Activated CD4-positive, alpha-beta memory T cell treated with anti-CD3 and anti-CD28 coated beads for 36 hours (primary cell): ENCODE data around the gene TLCD2. TPM values are rescaled to one million over a fixed set of nuclear protein-coding genes. Genes with fewer than 3 reads are reported as not detected.
"Not testable (repeated sequence)": the region's sequence is repeated elsewhere in the genome, so short reads cannot be mapped to it uniquely, and the experiment has no call there.

ENCODE experiments used
- CTCF ChIA-PET: fragments of 350-600 bp; sonication (Branson Sonifier 250); formaldehyde crosslinking; loops from one replicate; lab custom pipeline; 2021; ENCODE audit warnings: antibody characterized with exemption, inconsistent platforms; lab: Charles Lee
- POLR2A ChIA-PET: fragments of 350-600 bp; sonication (Branson Sonifier 250); formaldehyde crosslinking; loops from one replicate; lab custom pipeline; 2021; ENCODE audit warnings: antibody characterized with exemption; lab: Charles Lee
- DNase-seq: peaks from one replicate; pipeline ENCODE4 v3.0.0-alpha.2; 2020
- H3K27ac Mint-ChIP-seq: one replicate; pipeline ENCODE4 v1.8.0; 2021; ENCODE audit warnings: mixed read lengths
- H3K27me3 Mint-ChIP-seq: one replicate; pipeline ENCODE4 v1.8.0; 2021; ENCODE audit warnings: mixed read lengths
- H3K36me3 Mint-ChIP-seq: one replicate; pipeline ENCODE4 v1.8.0; 2021; ENCODE audit warnings: mixed read lengths
- H3K4me1 Mint-ChIP-seq: one replicate; pipeline ENCODE4 v1.8.0; 2021; ENCODE audit warnings: low read depth, mixed read lengths
- H3K4me3 Mint-ChIP-seq: one replicate; pipeline ENCODE4 v1.8.0; 2021; ENCODE audit warnings: mild to moderate bottlenecking, mixed read lengths
- H3K9me3 Mint-ChIP-seq: one replicate; pipeline ENCODE4 v1.8.0; 2021; ENCODE audit warnings: mixed read lengths
- intact Hi-C: fragments of 100-400 bp; cut with micrococcal nuclease; formaldehyde crosslinking; loops from one replicate; pipeline ENCODE4 v1.15.1; 2023
- total RNA-seq, 2 experiments: library from RNA; stranded (reverse); gene quantifications; one replicate each; pipeline ENCODE4 v1.2.3, GENCODE V29; 2021

Gene TLCD2
- total RNA-seq, 2 experiments from 2014 or later = 0.85 to 0.86 TPM

DNA sequence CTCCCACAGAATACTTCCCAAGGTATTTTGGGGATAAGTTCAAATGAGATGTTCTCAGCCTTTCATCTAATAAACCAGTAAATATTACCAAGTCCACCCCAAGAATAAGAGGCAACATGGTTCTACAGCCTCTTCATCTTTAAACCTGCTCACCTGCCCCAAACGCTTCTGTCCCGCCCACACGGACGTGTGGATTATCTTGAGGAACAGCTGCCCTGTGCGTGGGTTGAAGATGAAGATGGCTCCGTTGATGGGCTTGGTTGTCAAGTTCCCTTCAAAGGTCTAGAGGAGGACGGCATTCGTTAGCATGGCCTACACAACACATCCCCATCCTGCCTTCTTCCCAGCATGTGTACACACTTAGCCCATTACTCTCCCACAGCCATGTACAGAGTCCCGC, 52.1 kb downstream of the TLCD2 start:
- POLR2A ChIA-PET = no interaction called here

DNA sequence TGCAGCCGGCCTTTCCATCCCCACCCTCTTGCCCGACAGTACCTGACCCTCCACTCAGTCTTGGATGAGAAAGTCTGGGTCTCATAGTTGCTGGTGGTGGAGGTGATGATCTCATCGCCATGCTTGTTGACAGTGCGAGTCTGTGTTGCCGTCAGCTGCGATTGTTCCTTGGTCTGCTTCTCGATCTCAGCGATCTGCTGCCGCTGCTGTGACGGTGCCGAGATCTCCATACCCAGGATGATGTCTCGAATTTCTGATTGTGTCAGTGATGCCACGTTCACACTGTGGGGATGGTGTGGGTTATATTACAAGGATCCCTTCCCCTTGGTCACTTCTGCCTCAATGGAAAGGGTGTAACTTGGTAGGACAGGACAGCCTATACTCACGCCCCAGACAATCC, 56.4 kb downstream of the TLCD2 start:
- H3K36me3 Mint-ChIP-seq = peaks cover 61% of the 10 kb centered on the region

More for the DNA sequence above, 52.1 kb downstream of the TLCD2 start:
- DNase-seq = no peak
- CTCF ChIA-PET = interaction anchor here (1.1 to 1.5 kb wide), 2 partner anchors 11 to 780 kb away, joined by 3 to 7 read pairs; no protein-coding TSS in a partner anchor
- H3K36me3 Mint-ChIP-seq = peaks cover 76% of the 10 kb centered on the region
- no peak overlapping the region for H3K27ac Mint-ChIP-seq
- H3K4me3 Mint-ChIP-seq = no peak overlapping the region
- intact Hi-C loops = no loop called here
- H3K9me3 Mint-ChIP-seq = no peaks in the 10 kb centered on the region
- H3K27me3 Mint-ChIP-seq = no peaks in the 10 kb centered on the region
- peaks cover 1% of the 10 kb centered on the region for H3K4me1 Mint-ChIP-seq

DNA sequence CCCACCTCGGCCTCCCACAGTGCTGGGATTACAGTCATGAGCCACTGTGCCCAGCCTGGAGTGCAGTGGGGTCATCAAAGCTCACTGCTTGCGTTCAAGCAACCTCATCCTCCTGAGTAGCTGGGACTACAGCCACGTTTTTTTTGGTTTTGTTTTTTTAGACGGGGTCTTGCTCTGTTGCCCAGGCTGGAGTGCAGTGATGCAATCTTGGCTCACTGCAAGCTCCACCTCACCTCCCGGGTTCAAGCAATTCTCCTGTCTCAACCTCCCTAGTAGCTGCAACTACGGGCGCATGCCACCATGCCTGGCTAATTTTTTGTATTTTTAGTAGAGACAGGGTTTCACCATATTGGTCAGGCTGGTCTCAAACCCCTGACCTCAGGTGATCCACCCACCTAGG, 57.4 kb downstream of the TLCD2 start:
- H3K4me1 Mint-ChIP-seq, intact Hi-C loops, H3K4me3 Mint-ChIP-seq, DNase-seq, H3K9me3 Mint-ChIP-seq, H3K27me3 Mint-ChIP-seq, H3K27ac Mint-ChIP-seq: not testable (repeated sequence)
- H3K36me3 Mint-ChIP-seq = peaks cover 52% of the 10 kb centered on the region
- POLR2A ChIA-PET = interaction anchor here (0.6 to 1.9 kb wide), 3 partner anchors 8 to 31 kb away, joined by 3 to 9 read pairs (median 8); partner anchors contain the start of gene PRPF8
- CTCF ChIA-PET = interaction anchor here (2.2 kb wide), 1 partner anchor 17 kb away, joined by 11 read pairs; no protein-coding TSS in a partner anchor

More for the DNA sequence above, 56.4 kb downstream of the TLCD2 start:
- Mint-ChIP-seq H3K9me3 (no peaks in the 10 kb centered on the region), H3K27ac (no peak overlapping the region), H3K27me3 (no peaks in the 10 kb centered on the region), H3K4me1 (peaks cover 6% of the 10 kb centered on the region), H3K4me3 (no peak overlapping the region)
- intact Hi-C loops = no loop called here
- CTCF ChIA-PET = no interaction called here
- POLR2A ChIA-PET = no interaction called here
- DNase-seq = no peak

Other genes starting within 250 kb of the TLCD2 start
- 10 to 100 TPM; 42.8 to 46.7 TPM for gene MYO1C, start 217.7 kb downstream of the TLCD2 start, total RNA-seq
- 10 to 100 TPM; 21.2 to 24.0 TPM for gene INPP5K, start 193.8 kb downstream of the TLCD2 start, total RNA-seq
- 10 to 100 TPM; 42.6 to 43.3 TPM for gene PITPNA, start 147.6 kb downstream of the TLCD2 start, total RNA-seq
- gene SLC43A2, start 81.5 kb downstream of the TLCD2 start, total RNA-seq = 1 to 10 TPM; 2.0 to 2.2 TPM
- gene SCARF1, start 64.6 kb downstream of the TLCD2 start, total RNA-seq = 1 to 10 TPM; 2.7 to 3.2 TPM
- gene RILP, start 60.5 kb downstream of the TLCD2 start, total RNA-seq = 1 to 10 TPM; 5.8 to 6.2 TPM
- 100 to 1,000 TPM; 370 to 378 TPM for gene PRPF8, start 25.5 kb downstream of the TLCD2 start, total RNA-seq
- gene WDR81, start 14.3 kb upstream of the TLCD2 start, total RNA-seq = 1 to 10 TPM; 6.3 to 7.3 TPM
- not detected for gene SERPINF2, start 32.5 kb upstream of the TLCD2 start, total RNA-seq
- under 1 TPM in 1 of 2 experiments, not detected in 1; 0.29 TPM for gene SERPINF1, start 51.7 kb upstream of the TLCD2 start, total RNA-seq
- gene SMYD4, start 119.5 kb upstream of the TLCD2 start, total RNA-seq = 10 to 100 TPM; 14.5 to 15.8 TPM
- gene RPA1, start 119.6 kb upstream of the TLCD2 start, total RNA-seq = 100 to 1,000 TPM; 159 to 168 TPM